Activated T-cell treated with anti-CD3 and anti-CD28 coated beads, Interleukin-2, amount 50 U/mL, for 4 hours (primary cell): ENCODE data around the gene FCN2. TPM values are rescaled to one million over a fixed set of nuclear protein-coding genes. Genes with fewer than 3 reads are reported as not detected.

ENCODE experiments used
- ATAC-seq, 2 donors: fragments of 200-7000 bp; cut with Tn5 transposase; one replicate each; pipeline ENCODE4 v1.10.0; 2021
- DNase-seq: peaks from one replicate; pipeline ENCODE4 v3.0.0-alpha.2; 2020
- H3K27me3 Mint-ChIP-seq: one replicate; pipeline ENCODE4 v1.8.0; 2021; ENCODE audit warnings: low read depth, mixed read lengths
- H3K36me3 Mint-ChIP-seq: one replicate; pipeline ENCODE4 v1.8.0; 2022; ENCODE audit warnings: mixed read lengths; ENCODE audit not compliant: insufficient read depth
- H3K4me1 Mint-ChIP-seq: one replicate; pipeline ENCODE4 v1.8.0; 2021; ENCODE audit warnings: low read depth, mixed read lengths
- H3K4me3 Mint-ChIP-seq: one replicate; pipeline ENCODE4 v1.8.0; 2021; ENCODE audit warnings: mild to moderate bottlenecking, moderate library complexity, mixed read lengths
- H3K9me3 Mint-ChIP-seq: one replicate; pipeline ENCODE4 v1.8.0; 2021; ENCODE audit warnings: mixed read lengths
- total RNA-seq, 3 donors: library from RNA; stranded (reverse); gene quantifications; one replicate each; pipeline ENCODE4 v1.2.1, GENCODE V29; 2021

FCN2 gene
- total RNA-seq: not detected

DNA sequence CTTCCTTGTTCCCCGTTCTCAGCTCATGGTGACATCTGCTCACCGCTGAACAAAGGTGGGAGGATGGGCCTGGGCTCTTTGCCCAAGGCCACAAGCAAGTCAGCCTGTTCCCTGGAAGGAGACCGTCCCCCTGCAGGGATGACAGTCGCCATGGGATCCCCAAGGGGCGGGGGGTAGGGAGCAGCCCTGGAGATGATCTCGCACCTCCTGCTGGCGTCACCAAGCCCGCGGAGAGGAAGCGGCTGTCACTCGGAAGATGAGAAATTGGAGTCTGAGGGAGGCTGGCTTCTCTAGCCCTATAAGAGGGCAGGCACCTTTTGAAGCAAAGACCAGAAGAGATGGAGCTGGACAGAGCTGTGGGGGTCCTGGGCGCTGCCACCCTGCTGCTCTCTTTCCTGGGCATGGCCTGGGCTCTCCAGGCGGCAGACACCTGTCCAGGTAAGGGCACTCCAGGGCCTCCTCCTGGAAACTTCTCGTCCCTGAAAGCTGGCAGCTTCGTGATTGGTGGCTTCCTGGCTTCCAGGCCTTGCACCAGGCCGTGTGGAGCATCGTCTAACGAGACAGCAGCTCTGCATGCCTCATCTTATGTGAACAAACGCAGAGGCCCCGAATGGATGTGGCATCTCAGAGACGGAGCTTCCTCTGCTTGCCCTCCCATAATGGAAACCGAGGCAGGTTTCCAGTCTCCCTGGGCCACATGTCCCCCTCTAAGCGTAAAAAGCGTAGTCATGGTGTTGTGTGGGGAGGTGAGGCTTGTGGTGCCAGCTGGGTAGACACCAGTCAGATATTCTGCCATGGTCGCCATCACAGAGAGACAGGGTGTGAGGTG is at the start of gene FCN2:
TSS of gene FCN2 (plus strand) at position 327 of the 829 bp plus-strand sequence. CDS start at position 339, 12 bp downstream.
- no peaks in the 10 kb centered on the region for H3K36me3 Mint-ChIP-seq
- H3K27me3 Mint-ChIP-seq: peaks cover 2% of the 10 kb centered on the region
- DNase-seq (no peak), ATAC-seq (no peak)
- no peak within 1 kb of the TSS for H3K4me3 Mint-ChIP-seq
- H3K4me1 Mint-ChIP-seq: no peaks in the 10 kb centered on the region
- no peaks in the 10 kb centered on the region for H3K9me3 Mint-ChIP-seq

DNA sequence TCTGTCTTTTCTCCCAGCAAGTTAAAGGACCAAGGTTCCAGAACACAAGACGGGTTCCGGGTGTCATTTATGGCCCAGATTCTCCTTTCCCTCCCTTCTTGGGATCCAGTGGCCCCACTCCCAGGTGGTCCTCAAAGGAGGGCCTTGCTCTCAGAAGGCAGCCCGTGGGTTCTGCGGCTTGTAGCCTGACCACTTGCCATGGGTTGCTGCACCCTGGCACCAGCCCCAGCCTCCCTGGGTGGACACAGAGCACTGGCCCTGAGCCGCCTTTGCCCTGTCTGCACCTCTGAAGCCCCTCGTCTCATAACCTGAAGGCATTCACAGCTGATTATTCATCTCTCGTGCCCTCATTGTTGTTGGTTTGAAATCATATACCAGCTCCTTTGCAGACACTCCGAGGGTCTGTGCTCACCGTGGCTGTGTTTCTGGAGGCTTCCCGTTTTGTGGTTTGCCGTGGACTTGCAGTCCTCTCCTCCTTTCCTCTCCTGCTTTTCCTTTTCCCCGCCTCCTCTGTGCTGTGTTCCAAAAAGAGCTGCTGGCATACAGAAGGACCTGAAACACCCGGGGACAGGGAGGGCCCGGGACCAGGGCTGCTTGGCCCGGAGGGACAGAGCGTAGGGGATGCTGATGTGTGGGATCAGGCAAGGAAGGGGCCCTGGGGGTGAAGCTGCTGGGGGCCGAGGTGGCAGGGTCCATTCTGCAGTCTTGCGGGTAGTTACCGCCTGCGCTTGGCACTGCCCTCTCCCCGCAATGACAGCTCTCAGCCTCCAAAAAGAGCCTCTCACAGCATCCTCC is 49.5 kb upstream of the FCN2 start:
- Mint-ChIP-seq H3K9me3 (no peaks in the 10 kb centered on the region), H3K4me1 (no peaks in the 10 kb centered on the region), H3K36me3 (no peaks in the 10 kb centered on the region), H3K4me3 (no peak overlapping the region), H3K27me3 (no peaks in the 10 kb centered on the region)
- ATAC-seq: no peak
- DNase-seq: no peak

DNA sequence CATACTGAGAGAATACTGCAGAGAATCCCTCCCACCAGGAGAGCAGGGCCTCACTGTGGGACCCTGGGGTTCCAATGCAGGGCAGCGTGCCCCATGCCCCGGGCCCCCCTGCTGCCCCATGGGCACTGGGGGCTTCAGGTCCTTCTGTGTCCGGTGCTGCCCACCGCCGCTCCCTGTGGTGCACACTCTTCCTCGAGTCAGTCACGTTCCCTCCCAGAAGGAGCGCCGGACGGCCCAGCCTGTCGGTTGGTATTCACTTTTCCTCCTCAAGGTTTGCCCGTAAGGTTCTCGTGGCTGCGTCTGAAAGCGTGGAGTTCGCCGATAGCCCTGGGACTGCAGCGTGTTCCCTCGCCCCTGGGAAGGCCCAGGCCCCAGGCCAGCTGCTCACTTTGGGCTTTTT is 48.1 kb upstream of the FCN2 start:
- Mint-ChIP-seq H3K4me3 (no peak overlapping the region), H3K27me3 (no peaks in the 10 kb centered on the region), H3K36me3 (no peaks in the 10 kb centered on the region), H3K9me3 (no peaks in the 10 kb centered on the region), H3K4me1 (no peaks in the 10 kb centered on the region)
- DNase-seq (no peak), ATAC-seq (no peak)

DNA sequence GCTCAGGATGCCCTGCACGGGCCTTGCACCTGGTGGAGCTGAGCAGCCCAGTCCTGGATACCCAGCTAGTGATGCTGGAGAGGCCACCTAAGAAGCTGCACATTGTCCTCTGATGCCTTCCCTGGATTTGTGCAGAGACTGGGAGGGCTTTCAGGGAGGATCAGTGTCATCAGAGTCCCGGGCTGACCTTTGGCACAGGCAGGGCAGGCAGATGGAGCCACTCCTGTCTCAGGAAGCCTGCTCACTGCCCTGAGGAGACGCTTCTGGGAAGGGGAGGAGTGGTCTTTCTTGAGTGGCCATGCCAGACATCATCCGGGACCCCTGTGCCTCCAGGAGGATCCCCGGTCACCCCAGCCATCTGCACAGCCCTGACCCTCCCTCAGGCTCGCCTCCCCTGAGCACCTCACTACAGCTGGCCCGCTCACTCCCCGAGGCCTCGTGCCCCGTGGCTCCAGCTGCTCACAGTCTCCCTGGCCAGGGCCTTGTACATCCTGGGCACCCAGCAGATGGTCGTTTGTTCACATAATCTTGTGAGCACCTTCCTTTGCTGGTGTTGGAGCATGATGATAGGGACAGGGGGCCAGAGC is 47.2 kb upstream of the FCN2 start:
- no peaks in the 10 kb centered on the region for H3K27me3 Mint-ChIP-seq
- ATAC-seq: no peak
- H3K4me1 Mint-ChIP-seq: no peaks in the 10 kb centered on the region
- H3K4me3 Mint-ChIP-seq: no peak overlapping the region
- no peak for DNase-seq
- H3K9me3 Mint-ChIP-seq: no peaks in the 10 kb centered on the region
- H3K36me3 Mint-ChIP-seq: no peaks in the 10 kb centered on the region

DNA sequence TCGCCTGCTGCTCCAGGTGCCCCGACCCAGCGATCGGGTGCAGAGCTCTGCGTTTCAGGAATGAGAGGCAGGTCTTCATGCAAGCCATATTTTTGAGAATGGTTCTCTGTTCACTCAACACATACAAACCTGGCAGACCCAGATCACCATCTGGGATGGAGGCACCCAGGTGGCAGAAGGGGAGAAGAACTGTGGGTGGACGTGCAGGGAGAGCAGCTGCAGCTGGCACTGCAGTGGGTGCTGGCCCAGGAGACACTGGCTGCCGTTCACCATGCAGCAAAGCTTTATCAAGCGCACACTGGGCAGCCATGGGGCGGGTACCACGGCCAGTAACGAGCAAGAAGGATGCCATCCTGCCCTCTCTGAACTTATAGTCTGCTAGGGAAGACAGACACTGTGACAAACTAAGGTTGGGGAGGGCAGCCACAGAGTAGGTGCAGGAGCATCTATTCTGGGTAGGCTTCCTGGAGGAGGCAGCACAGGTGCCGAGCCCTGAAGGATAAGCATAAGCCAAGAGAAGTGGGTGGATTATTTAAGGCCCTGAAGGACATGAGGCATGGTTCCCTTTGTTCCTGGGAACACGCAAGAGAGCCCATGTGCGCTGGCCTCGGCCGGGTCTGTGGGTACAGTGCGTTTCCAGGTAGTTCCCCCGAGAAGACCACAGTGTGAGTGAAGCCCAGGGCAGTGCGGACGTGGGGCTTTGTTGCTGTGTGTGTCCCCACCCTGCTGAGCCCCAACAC is 46.2 kb upstream of the FCN2 start:
- no peaks in the 10 kb centered on the region for H3K9me3 Mint-ChIP-seq
- H3K36me3 Mint-ChIP-seq: no peaks in the 10 kb centered on the region
- H3K27me3 Mint-ChIP-seq: no peaks in the 10 kb centered on the region
- ATAC-seq: no peak
- DNase-seq: no peak
- no peaks in the 10 kb centered on the region for H3K4me1 Mint-ChIP-seq
- H3K4me3 Mint-ChIP-seq: no peak overlapping the region

DNA sequence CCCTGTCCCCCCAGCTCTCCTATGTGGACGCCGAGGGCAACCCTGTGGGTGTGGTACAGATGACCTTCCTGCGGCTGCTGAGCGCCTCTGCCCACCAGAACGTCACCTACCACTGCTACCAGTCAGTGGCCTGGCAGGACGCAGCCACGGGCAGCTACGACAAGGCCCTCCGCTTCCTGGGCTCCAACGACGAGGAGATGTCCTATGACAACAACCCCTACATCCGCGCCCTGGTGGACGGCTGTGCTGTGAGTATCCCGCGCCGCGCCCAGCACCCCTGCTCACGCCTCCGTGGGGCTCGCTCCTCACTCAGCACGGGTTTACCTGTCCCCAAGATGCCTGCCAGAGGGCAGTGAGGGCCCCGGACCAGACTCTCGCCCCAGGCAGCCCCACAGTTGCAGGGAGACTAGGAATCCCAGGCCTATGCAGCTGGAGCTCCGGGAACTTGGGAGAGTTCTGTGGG is 45.6 kb upstream of the FCN2 start:
- no peaks in the 10 kb centered on the region for H3K27me3 Mint-ChIP-seq
- no peaks in the 10 kb centered on the region for H3K4me1 Mint-ChIP-seq
- no peak overlapping the region for H3K4me3 Mint-ChIP-seq
- ATAC-seq (no peak), DNase-seq (no peak)
- no peaks in the 10 kb centered on the region for H3K9me3 Mint-ChIP-seq
- H3K36me3 Mint-ChIP-seq: no peaks in the 10 kb centered on the region

DNA sequence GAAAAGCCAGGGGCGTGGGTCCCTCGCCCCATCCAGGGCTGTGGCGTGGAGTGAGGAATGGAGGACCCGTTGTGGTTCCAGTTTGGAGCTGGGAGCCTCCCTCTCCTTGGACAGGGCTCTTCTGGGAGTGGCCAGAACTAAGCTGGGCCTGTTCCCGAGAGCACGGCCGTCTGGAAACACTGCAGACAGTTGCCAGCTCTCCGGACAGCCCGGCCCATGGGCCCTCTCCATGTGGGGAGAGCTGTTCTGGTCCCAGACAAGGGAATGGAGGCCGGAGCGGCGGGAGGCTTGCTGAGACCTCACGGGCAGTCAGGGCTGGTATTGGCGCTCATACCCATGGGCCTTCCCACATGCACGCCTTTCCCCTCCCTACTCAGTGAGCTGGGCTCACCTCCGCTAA is 45.2 kb upstream of the FCN2 start:
- H3K4me3 Mint-ChIP-seq: no peak overlapping the region
- no peaks in the 10 kb centered on the region for H3K27me3 Mint-ChIP-seq
- no peak for DNase-seq
- H3K4me1 Mint-ChIP-seq: no peaks in the 10 kb centered on the region
- H3K36me3 Mint-ChIP-seq: no peaks in the 10 kb centered on the region
- H3K9me3 Mint-ChIP-seq: no peaks in the 10 kb centered on the region
- ATAC-seq: no peak

DNA sequence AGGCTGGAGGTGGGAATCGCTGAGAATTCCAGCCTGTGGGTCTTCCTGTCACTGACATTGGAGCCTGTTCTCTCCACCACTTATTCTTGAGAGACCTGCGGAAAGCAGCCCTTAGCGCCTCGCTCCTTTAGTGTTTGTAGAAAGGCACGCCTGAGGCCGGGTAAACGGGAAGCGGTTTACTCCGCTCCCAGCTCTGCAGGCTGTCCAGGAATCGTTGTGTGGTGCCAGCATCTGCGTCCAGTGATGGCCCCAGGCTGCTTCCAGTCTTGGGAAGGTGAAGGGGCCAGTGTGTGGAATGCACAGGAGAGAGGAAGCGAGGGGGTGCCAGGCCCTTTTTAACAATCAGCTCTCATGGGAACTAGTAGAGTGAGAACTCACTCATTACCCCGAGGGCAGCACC is 44.6 kb upstream of the FCN2 start:
- no peak for DNase-seq
- H3K4me1 Mint-ChIP-seq: no peaks in the 10 kb centered on the region
- no peak overlapping the region for H3K4me3 Mint-ChIP-seq
- H3K27me3 Mint-ChIP-seq: no peaks in the 10 kb centered on the region
- H3K9me3 Mint-ChIP-seq: no peaks in the 10 kb centered on the region
- no peak for ATAC-seq
- H3K36me3 Mint-ChIP-seq: no peaks in the 10 kb centered on the region

DNA sequence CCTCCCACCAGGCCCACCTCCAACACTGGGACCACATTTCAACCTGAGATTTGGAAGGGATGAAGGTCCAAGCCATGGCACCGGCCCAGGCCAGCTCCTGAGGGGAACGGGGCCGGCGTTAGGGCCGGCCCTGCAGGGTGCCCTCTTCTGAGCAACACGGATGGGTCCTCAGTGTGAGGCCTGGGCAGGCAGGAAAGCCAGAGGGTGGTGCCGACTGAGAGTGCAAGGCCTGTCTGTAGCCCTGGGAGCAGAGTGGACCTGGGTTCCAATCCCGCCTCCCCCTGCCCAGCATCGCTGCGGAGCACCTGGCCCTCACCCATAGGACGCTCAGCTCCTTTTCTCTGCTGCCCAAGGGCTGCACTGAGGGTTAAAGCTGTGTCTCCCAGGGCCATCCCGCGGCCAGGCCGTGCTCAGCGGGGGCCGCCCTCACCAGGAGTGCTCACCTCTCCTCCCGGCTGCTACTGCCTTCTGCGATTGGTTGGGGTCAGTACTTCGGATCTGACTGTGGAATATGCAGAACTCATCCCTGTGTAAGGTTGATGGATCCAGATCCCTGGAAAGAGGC is 44.1 kb upstream of the FCN2 start:
- ATAC-seq (no peak), DNase-seq (no peak)
- H3K27me3 Mint-ChIP-seq: no peaks in the 10 kb centered on the region
- no peaks in the 10 kb centered on the region for H3K9me3 Mint-ChIP-seq
- no peak overlapping the region for H3K4me3 Mint-ChIP-seq
- H3K36me3 Mint-ChIP-seq: no peaks in the 10 kb centered on the region
- no peaks in the 10 kb centered on the region for H3K4me1 Mint-ChIP-seq

DNA sequence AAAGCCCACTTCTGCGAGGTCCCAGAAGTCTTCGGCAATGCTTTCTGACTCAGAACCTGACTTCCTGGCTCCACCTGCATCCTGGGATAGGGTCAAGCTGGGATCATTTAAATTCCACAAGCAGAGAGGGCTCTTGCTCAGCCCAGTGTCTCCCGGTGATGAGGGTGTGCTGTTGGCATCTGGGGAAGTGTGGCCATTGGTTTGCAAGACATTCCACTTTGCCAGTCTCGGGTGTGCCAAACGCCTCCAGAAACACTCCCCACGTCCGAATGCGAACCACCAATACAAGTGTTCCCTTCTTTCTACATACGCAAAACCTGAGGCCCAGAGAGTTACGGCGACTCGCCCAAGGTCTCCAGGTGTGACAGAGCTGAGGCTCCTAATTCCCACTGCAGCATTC is 43.1 kb upstream of the FCN2 start:
- ATAC-seq (no peak), DNase-seq (no peak)
- H3K36me3 Mint-ChIP-seq: no peaks in the 10 kb centered on the region
- no peaks in the 10 kb centered on the region for H3K27me3 Mint-ChIP-seq
- no peaks in the 10 kb centered on the region for H3K4me1 Mint-ChIP-seq
- no peak overlapping the region for H3K4me3 Mint-ChIP-seq
- no peaks in the 10 kb centered on the region for H3K9me3 Mint-ChIP-seq

DNA sequence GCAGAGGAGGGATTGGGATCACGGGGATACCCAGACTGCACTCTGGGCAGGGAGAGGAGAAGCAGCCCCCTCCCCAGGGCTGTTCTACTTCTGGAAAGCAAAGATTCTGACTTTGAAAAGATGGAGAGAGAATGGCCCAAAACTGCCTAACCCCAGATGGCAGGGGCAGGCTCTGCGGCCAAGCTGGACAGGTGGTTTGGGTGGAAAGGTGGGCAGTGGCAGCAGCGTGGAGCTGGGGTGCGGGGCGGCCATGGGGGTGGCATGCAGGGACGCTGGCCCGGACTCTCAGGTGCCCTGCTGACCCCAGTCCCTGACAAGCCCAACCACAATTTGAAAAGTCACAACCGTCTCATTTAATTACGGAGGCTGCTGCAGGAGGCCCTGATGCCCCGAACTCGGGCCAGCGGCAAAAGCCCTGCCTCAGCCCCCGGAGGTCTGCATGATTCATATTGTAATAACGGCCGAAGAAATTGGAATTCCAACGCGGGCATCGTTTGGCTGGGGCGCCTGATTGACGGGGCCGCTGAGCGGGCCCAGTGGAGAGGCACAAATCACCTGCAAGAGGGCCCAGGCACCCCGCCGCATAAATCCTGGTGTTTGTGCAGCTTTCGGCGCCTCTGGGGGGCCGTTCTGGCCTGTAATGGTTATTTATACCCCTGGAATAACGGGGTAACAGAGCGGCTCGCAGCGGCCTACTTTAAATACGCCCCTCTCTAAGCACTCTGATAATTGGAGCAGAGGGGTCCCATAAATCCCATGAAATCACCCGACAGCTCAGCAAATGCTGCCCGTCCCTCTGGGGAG is 41.8 kb upstream of the FCN2 start:
- ATAC-seq (no peak), DNase-seq (no peak)
- Mint-ChIP-seq H3K9me3 (no peaks in the 10 kb centered on the region), H3K4me3 (no peak overlapping the region), H3K4me1 (no peaks in the 10 kb centered on the region), H3K36me3 (no peaks in the 10 kb centered on the region), H3K27me3 (no peaks in the 10 kb centered on the region)

DNA sequence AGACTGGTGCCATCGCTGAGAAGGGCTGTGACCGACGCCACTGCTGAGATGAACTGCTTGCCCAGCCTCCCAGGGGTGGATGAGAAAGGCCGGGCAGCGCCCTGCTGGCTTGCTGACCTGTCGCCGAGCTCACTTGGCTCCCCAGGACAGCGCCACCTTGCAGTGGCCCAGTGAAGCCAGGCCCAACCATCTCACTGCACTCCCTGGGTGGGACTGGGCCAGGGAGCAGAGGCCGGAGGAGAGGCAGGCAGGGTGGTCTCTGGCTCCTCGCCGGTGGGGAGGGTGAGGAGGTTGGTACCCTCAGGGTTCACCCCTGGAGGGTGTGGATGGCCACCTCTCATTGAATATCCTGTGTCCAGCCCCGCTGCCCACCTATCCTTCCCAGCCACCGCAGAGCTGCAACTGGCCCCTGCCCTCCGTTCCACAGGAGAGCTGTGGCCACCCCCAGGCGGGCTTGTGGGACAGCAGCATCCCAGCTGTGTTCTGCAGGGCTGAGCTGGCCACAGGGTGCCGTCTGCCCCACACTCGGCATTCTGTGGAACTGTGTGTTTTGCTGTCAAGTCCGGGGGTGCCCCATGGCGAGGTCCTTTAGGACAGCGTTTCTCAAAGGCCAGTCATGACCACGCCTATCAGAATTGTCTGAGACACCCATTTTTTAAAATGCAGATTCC is 41.0 kb upstream of the FCN2 start:
- ATAC-seq: no peak
- no peaks in the 10 kb centered on the region for H3K36me3 Mint-ChIP-seq
- H3K27me3 Mint-ChIP-seq: no peaks in the 10 kb centered on the region
- no peak overlapping the region for H3K4me3 Mint-ChIP-seq
- H3K9me3 Mint-ChIP-seq: no peaks in the 10 kb centered on the region
- no peak for DNase-seq
- no peaks in the 10 kb centered on the region for H3K4me1 Mint-ChIP-seq

DNA sequence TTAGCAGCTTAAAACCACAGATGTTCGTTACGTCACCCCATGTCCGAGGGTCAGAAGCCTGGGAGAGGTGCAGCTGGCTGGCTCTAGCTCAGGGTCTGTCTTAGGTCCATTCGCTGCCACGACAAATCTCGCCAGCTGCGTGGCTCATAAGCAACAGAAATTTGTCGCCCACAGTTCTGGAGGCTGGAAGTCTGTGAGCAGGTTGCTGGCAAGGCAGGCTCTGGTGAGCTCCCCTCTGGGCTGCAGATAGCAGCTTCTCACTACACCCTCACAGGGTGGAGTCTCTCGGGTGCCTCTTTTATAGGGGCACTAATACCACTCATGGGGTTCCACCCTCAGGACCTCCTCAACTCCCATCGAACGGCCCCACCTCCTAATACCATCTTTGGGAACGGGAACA is 40.1 kb upstream of the FCN2 start:
- Mint-ChIP-seq H3K36me3 (no peaks in the 10 kb centered on the region), H3K9me3 (no peaks in the 10 kb centered on the region), H3K4me1 (no peaks in the 10 kb centered on the region), H3K27me3 (no peaks in the 10 kb centered on the region), H3K4me3 (no peak overlapping the region)
- no peak for DNase-seq
- no peak for ATAC-seq
